Breast epithelium (tissue), 3 donors: ENCODE measurements around the gene SERPINA5.

Source experiments
- CTCF ChIP-seq, 3 donors: fragments of 450-650 bp; IDR thresholded peaks; one replicate each; pipeline ENCODE4 v1.5.1; 2016 to 2017; ENCODE audit warnings: antibody characterized with exemption in 3 of 3, mild to moderate bottlenecking in 3 of 3, moderate library complexity in 3 of 3
- POLR2A ChIP-seq: fragments of 450-650 bp; IDR thresholded peaks from one replicate; pipeline ENCODE4 v1.6.1; 2016; ENCODE audit warnings: antibody characterized with exemption, mild to moderate bottlenecking, moderate library complexity

GRCh38 chr14:94550041-94550440, 31.2 kb upstream of the SERPINA5 start:
- TF ChIP-seq CTCF (IDR thresholded peaks at IDR 0.05) (no peak), POLR2A (no peak)
